Measurements from ENCODE around the gene RINL. TPM values are rescaled to one million over a fixed set of nuclear protein-coding genes. Genes with fewer than 3 reads are reported as not detected.

Gene RINL
- total RNA-seq, 1 donor from 2014 or later, result 21.6 TPM

- DNase-seq (ENCODE audit: low read depth), result no peak
- Histone ChIP-seq H3K36me3 (ENCODE audit: control insufficient read depth, insufficient read depth, low read length) (no peaks in the 10 kb centered on the region), H3K27me3 (ENCODE audit: control insufficient read depth, insufficient read depth, low read length) (peaks cover 19% of the 10 kb centered on the region), H3K4me3 (ENCODE audit: low read depth, low read length) (no peak overlapping the region)
- no peak for TF ChIP-seq CTCF (IDR thresholded peaks at IDR 0.05; ENCODE audit: insufficient read depth, low read length, poor library complexity, severe bottlenecking)
These were observed 37.5 kb upstream of the RINL start for GRCh38 chr19:38915329-38916321.

GRCh38 chr19:38913958-38914357, 35.9 kb upstream of the RINL start:
- Histone ChIP-seq H3K27me3 (ENCODE audit: control insufficient read depth, insufficient read depth, low read length) (peaks cover 19% of the 10 kb centered on the region), H3K36me3 (ENCODE audit: control insufficient read depth, insufficient read depth, low read length) (no peaks in the 10 kb centered on the region), H3K4me3 (ENCODE audit: low read depth, low read length) (no peak overlapping the region)
- no peak for DNase-seq (ENCODE audit: low read depth)
- no peak for TF ChIP-seq CTCF (IDR thresholded peaks at IDR 0.05; ENCODE audit: insufficient read depth, low read length, poor library complexity, severe bottlenecking)

- TF ChIP-seq CTCF (IDR thresholded peaks at IDR 0.05; ENCODE audit: insufficient read depth, low read length, poor library complexity, severe bottlenecking), result no peak
- Histone ChIP-seq H3K36me3 (ENCODE audit: control insufficient read depth, insufficient read depth, low read length) (no peaks in the 10 kb centered on the region), H3K27me3 (ENCODE audit: control insufficient read depth, insufficient read depth, low read length) (peaks cover 19% of the 10 kb centered on the region), H3K4me3 (ENCODE audit: low read depth, low read length) (no peak overlapping the region)
- no peak for DNase-seq (ENCODE audit: low read depth)
These were observed 34.8 kb upstream of the RINL start for GRCh38 chr19:38912600-38913514.

GRCh38 chr19:38911388-38912001, 33.4 kb upstream of the RINL start:
- DNase-seq (ENCODE audit: low read depth), result no peak
- Histone ChIP-seq H3K36me3 (ENCODE audit: control insufficient read depth, insufficient read depth, low read length) (no peaks in the 10 kb centered on the region), H3K27me3 (ENCODE audit: control insufficient read depth, insufficient read depth, low read length) (peaks cover 19% of the 10 kb centered on the region), H3K4me3 (ENCODE audit: low read depth, low read length) (no peak overlapping the region)
- TF ChIP-seq CTCF (IDR thresholded peaks at IDR 0.05; ENCODE audit: insufficient read depth, low read length, poor library complexity, severe bottlenecking), result no peak

- no peak for DNase-seq (ENCODE audit: low read depth)
- peaks cover 19% of the 10 kb centered on the region for H3K27me3 ChIP-seq (ENCODE audit: control insufficient read depth, insufficient read depth, low read length)
- H3K36me3 ChIP-seq (ENCODE audit: control insufficient read depth, insufficient read depth, low read length), result no peaks in the 10 kb centered on the region
- no peak for TF ChIP-seq CTCF (IDR thresholded peaks at IDR 0.05; ENCODE audit: insufficient read depth, low read length, poor library complexity, severe bottlenecking)
- no peak overlapping the region for H3K4me3 ChIP-seq (ENCODE audit: low read depth, low read length)
These were observed 32.4 kb upstream of the RINL start for GRCh38 chr19:38910488-38910887.
